ENCODE data around the gene GLYATL1.

Gene GLYATL1

DNA sequence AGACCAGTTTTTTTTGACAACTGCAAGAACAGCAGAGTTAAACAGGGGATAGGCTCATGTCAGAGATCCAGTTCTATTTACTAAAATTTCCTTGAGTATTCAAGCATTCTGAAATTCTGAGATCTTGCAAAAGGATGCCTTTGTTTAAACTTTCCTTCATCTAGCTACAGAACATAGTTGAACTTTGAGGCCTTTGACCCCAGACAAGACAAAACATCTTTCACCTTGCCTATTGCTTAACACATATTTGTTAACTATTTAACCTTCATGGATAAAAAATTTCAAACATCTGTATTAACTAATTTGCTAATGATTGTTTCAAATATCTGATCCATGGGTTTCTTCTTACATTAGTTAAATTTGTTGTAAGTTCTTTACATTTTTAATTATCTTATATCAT is 38.2 kb downstream of the GLYATL1 start:
- in situ Hi-C loops (cut with HindIII; ENCODE audit: low sequenced_read_pairs) = no loop called here
- H3K4me3 ChIP-seq (ENCODE audit: low read depth, low read length) = no peak overlapping the region
- TF ChIP-seq, protein P1, sequence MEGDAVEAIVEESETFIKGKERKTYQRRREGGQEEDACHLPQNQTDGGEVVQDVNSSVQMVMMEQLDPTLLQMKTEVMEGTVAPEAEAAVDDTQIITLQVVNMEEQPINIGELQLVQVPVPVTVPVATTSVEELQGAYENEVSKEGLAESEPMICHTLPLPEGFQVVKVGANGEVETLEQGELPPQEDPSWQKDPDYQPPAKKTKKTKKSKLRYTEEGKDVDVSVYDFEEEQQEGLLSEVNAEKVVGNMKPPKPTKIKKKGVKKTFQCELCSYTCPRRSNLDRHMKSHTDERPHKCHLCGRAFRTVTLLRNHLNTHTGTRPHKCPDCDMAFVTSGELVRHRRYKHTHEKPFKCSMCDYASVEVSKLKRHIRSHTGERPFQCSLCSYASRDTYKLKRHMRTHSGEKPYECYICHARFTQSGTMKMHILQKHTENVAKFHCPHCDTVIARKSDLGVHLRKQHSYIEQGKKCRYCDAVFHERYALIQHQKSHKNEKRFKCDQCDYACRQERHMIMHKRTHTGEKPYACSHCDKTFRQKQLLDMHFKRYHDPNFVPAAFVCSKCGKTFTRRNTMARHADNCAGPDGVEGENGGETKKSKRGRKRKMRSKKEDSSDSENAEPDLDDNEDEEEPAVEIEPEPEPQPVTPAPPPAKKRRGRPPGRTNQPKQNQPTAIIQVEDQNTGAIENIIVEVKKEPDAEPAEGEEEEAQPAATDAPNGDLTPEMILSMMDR (IDR thresholded peaks at IDR 0.05; ENCODE audit: low read depth, low read length) = no peak
- no peak for DNase-seq (ENCODE audit: low read depth, low spot score)

DNA sequence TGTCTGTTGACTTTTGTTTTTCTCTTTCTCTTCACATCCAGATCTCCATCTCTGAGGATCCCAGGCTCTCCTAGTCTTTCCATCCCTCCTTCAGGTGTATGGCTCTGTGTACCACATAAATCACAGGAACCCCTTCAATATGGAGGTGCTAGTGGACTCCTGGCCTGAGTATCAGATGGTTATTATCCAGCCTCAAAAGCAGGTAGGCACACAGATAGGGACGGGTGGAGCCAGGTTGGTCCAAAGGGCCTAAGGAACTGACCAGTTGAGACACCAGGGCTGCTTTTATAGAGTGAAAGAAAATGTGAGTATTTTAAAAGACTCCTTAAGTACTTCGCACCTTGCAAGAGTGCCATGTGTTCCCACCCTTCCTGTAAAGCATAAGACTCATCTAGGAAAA is 39.9 kb downstream of the GLYATL1 start:
- no peak overlapping the region for H3K4me3 ChIP-seq (ENCODE audit: low read depth, low read length)
- TF ChIP-seq, protein P1 (IDR thresholded peaks at IDR 0.05; ENCODE audit: low read depth, low read length) = no peak
- in situ Hi-C loops (cut with HindIII; ENCODE audit: low sequenced_read_pairs) = no loop called here
- DNase-seq (ENCODE audit: low read depth, low spot score) = no peak

DNA sequence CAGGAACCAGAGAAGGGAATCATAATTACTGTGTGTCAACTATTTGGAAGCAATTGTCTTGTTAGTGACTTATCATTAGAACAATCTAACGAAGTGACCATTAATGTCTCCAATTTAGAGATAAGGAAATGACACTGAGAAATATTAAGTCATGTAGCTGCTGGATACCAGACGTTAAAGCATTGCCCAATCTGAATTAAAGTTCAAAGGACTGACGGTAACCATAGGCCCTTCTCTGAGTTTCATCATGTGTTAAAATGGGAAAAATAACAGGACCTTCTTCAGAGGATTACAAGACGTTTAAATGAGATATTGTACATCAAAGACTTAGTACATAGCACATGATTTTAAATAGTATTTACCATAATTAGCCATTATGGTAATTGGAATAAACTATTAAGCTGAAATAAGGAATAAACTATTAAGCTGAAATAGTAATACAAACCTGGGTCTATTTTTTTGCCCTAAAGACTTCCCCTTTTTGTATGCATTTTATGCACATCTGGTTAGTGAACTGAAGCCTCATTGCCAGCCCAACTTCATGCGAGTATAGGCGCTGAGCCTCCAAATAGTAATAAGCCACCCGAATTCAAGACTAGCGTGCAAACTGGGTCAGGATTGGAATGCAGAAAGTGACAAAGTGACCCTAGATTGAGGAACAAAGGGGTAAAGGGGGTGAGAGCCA is 41.0 kb downstream of the GLYATL1 start:
- no peak overlapping the region for H3K4me3 ChIP-seq (ENCODE audit: low read depth, low read length)
- TF ChIP-seq, protein P1 (IDR thresholded peaks at IDR 0.05; ENCODE audit: low read depth, low read length) = no peak
- no peak for DNase-seq (ENCODE audit: low read depth, low spot score)
- in situ Hi-C loops (cut with HindIII; ENCODE audit: low sequenced_read_pairs) = no loop called here

DNA sequence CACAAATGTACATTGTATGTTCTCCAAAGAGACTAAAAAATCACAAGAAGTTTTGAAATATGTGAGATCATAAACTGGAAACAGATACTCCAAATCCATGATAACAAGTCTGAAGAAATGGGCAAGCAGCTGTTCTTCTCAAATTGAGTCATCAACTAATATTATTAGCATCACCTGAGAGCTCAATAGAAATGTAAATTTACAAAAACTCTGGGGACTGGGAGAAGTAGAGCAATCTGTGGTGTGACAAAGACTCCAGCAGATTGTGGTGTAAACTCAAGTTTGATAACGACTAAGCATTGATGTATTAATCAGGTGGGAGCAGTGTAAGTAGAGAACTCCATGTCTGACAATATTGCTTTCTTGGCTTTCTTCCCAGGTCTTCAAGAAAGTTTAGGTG is 53.2 kb downstream of the GLYATL1 start:
- TF ChIP-seq, protein P1 (IDR thresholded peaks at IDR 0.05; ENCODE audit: low read depth, low read length) = no peak
- in situ Hi-C loops (cut with HindIII; ENCODE audit: low sequenced_read_pairs) = no loop called here
- H3K4me3 ChIP-seq (ENCODE audit: low read depth, low read length) = no peak overlapping the region
- no peak for DNase-seq (ENCODE audit: low read depth, low spot score)

DNA sequence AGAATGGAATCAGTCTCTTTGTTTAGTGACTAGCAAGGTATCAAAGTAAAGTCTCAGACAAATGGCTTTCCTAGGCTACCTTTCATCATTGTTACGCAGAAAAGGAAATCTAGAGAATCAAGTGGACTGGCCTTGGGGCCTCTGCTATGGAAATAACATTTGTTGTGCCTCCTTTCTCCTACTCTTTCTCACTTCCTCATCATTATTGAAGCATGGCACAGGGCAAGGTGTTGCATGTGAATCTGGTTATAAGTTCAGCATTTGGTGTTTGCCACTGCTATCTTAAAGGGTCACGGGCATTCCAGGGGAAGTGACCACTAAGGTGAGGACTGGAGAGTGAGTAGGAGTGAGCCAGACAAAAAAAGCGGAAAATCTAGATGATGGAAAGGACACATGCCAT is 54.9 kb downstream of the GLYATL1 start:
- DNase-seq (ENCODE audit: low read depth, low spot score) = no peak
- TF ChIP-seq, protein P1 (IDR thresholded peaks at IDR 0.05; ENCODE audit: low read depth, low read length) = no peak
- in situ Hi-C loops (cut with HindIII; ENCODE audit: low sequenced_read_pairs) = no loop called here
- H3K4me3 ChIP-seq (ENCODE audit: low read depth, low read length) = no peak overlapping the region

DNA sequence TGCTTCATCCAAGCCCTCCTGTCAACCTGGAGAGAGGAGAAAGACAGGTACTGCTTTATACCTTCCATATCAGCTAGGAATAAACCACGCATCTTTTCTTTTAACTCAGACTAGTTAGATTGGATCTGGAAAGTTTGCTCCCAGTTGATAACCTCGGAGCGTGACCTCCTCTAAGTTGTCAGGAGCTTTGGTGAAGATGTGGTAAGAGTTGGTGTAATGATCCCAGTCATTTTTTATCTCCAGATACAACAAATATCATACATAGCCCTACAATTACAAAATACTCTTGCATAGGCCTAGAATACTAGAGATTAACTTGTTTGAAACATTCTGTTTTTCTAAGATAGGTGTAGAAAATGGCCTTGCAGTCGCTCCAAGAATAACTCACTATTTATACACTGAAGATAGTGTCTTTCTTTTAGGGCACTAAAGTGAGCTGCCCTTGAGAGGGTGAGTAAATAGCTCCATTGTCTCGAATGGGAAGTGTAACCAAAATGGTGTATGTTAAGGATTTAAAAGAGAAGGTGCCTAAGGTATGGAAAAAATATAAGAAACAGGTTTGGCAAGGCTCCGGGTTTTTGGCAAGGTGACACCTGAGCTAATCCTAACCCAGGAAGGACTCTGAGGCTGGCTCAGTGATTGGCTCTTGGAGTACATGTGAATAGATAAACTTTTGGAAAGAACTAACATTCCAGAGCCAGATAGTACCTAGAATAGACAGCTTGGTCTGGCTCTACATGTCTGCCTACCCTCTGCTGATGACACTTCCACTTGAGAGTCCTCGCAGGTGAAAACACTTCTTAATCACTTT is 59.4 kb downstream of the GLYATL1 start:
- in situ Hi-C loops (cut with HindIII; ENCODE audit: low sequenced_read_pairs) = no loop called here
- DNase-seq (ENCODE audit: low read depth, low spot score) = no peak
- TF ChIP-seq, protein P1 (IDR thresholded peaks at IDR 0.05; ENCODE audit: low read depth, low read length) = no peak
- no peak overlapping the region for H3K4me3 ChIP-seq (ENCODE audit: low read depth, low read length)
